Measurements from ENCODE around the gene COQ3.
"Not testable (repeated sequence)": the region's sequence is repeated elsewhere in the genome, so short reads cannot be mapped to it uniquely, and the experiment has no call there.

Gene COQ3

GRCh38 chr6:99378636-99379035 lies 15.4 kb downstream of the COQ3 start:
- DNase-seq (ENCODE audit: low read depth) = no peak

GRCh38 chr6:99369533-99369932 lies 24.5 kb downstream of the COQ3 start:
- DNase-seq (ENCODE audit: low read depth) = no peak

GRCh38 chr6:99366852-99367251 lies 27.1 kb downstream of the COQ3 start:
- no peak for DNase-seq (ENCODE audit: low read depth)

GRCh38 chr6:99364026-99364425 lies 30.0 kb downstream of the COQ3 start:
- no peak for DNase-seq (ENCODE audit: low read depth)

- DNase-seq (ENCODE audit: low read depth) = no peak
These were observed 31.2 kb downstream of the COQ3 start for GRCh38 chr6:99362678-99363268.

GRCh38 chr6:99359800-99360199 lies 34.2 kb downstream of the COQ3 start:
- DNase-seq (ENCODE audit: low read depth) = no peak

- DNase-seq (ENCODE audit: low read depth) = no peak
These were observed 37.4 kb downstream of the COQ3 start for GRCh38 chr6:99356641-99357040.

GRCh38 chr6:99354983-99355382 lies 39.0 kb downstream of the COQ3 start:
- no peak for DNase-seq (ENCODE audit: low read depth)

- no peak for DNase-seq (ENCODE audit: low read depth)
These were observed 40.9 kb downstream of the COQ3 start for GRCh38 chr6:99353126-99353525.

- no peak for DNase-seq (ENCODE audit: low read depth)
These were observed 43.4 kb downstream of the COQ3 start for GRCh38 chr6:99350573-99350972.

GRCh38 chr6:99349171-99350141 lies 44.5 kb downstream of the COQ3 start, which contains the start of gene FAXC:
Gene FAXC (minus strand): TSS chr6:99349674. CDS start chr6:99349372, 302 bp downstream.
- DNase-seq (ENCODE audit: low read depth) = no peak

- no peak for DNase-seq (ENCODE audit: low read depth)
These were observed 45.5 kb downstream of the COQ3 start for GRCh38 chr6:99348288-99349170.

- no peak for DNase-seq (ENCODE audit: low read depth)
These were observed 46.2 kb downstream of the COQ3 start for GRCh38 chr6:99347804-99348203.

GRCh38 chr6:99346595-99346994 lies 47.4 kb downstream of the COQ3 start:
- DNase-seq (ENCODE audit: low read depth) = no peak

- no peak for DNase-seq (ENCODE audit: low read depth)
These were observed 48.8 kb downstream of the COQ3 start for GRCh38 chr6:99345164-99345563.

- no peak for DNase-seq (ENCODE audit: low read depth)
These were observed 49.7 kb downstream of the COQ3 start for GRCh38 chr6:99344289-99344688.

GRCh38 chr6:99341862-99342455 lies 52.0 kb downstream of the COQ3 start:
- no peak for DNase-seq (ENCODE audit: low read depth)

- no peak for DNase-seq (ENCODE audit: low read depth)
These were observed 55.8 kb downstream of the COQ3 start for GRCh38 chr6:99338188-99338587.

GRCh38 chr6:99335298-99335697 lies 58.7 kb downstream of the COQ3 start:
- not testable (repeated sequence) for DNase-seq (ENCODE audit: low read depth)

GRCh38 chr6:99334526-99335127 lies 59.4 kb downstream of the COQ3 start:
- no peak for DNase-seq (ENCODE audit: low read depth)

- DNase-seq (ENCODE audit: low read depth) = no peak
These were observed 60.9 kb downstream of the COQ3 start for GRCh38 chr6:99333068-99333467.

All from activated gamma-delta T cell treated with anti-CD3 and anti-CD28 coated beads, Interleukin-2, amount 50 U/mL, for 16 hours (primary cell).